Astrocyte of the spinal cord (primary cell): ENCODE results near the gene STAB1.

Experiments used
- DNase-seq: peaks from one replicate; pipeline ENCODE4 v3.0.0; 2011; ENCODE audit warnings: low read depth, low spot score
- H3K4me3 ChIP-seq: 2 replicates; pipeline ENCODE4 v1.5.1; 2011; ENCODE audit warnings: low read depth, mild to moderate bottlenecking, low read length, moderate library complexity
- CTCF ChIP-seq: IDR thresholded peaks from 2 replicates; pipeline ENCODE4 v1.5.1; 2012; ENCODE audit warnings: low read depth, mild to moderate bottlenecking, low read length, inconsistent platforms
- in situ Hi-C: cut with HindIII; loops from 2 replicates; pipeline ENCODE4 v1.10.0; 2017; ENCODE audit warnings: low sequenced_read_pairs

The STAB1 gene

GRCh38 chr3:52502001-52502400 lies 6.9 kb downstream of the STAB1 start:
- in situ Hi-C loops, result no loop called here

GRCh38 chr3:52502808-52503350 lies 7.7 kb downstream of the STAB1 start:
- no peak for DNase-seq
- in situ Hi-C loops, result no loop called here
- no peak for TF ChIP-seq CTCF
- H3K4me3 ChIP-seq, result no peak overlapping the region

More at GRCh38 chr3:52502001-52502400, 6.9 kb downstream of the STAB1 start:
- DNase-seq, result no peak
- no peak overlapping the region for H3K4me3 ChIP-seq
- TF ChIP-seq CTCF, result no peak

GRCh38 chr3:52503788-52504424 lies 8.8 kb downstream of the STAB1 start:
- no peak for DNase-seq
- TF ChIP-seq CTCF, result no peak
- no peak overlapping the region for H3K4me3 ChIP-seq
- in situ Hi-C loops, result no loop called here

- DNase-seq, result no peak
- in situ Hi-C loops, result no loop called here
- no peak for TF ChIP-seq CTCF
- H3K4me3 ChIP-seq, result no peak overlapping the region
These were observed 9.8 kb downstream of the STAB1 start for GRCh38 chr3:52504977-52505376.

DNA sequence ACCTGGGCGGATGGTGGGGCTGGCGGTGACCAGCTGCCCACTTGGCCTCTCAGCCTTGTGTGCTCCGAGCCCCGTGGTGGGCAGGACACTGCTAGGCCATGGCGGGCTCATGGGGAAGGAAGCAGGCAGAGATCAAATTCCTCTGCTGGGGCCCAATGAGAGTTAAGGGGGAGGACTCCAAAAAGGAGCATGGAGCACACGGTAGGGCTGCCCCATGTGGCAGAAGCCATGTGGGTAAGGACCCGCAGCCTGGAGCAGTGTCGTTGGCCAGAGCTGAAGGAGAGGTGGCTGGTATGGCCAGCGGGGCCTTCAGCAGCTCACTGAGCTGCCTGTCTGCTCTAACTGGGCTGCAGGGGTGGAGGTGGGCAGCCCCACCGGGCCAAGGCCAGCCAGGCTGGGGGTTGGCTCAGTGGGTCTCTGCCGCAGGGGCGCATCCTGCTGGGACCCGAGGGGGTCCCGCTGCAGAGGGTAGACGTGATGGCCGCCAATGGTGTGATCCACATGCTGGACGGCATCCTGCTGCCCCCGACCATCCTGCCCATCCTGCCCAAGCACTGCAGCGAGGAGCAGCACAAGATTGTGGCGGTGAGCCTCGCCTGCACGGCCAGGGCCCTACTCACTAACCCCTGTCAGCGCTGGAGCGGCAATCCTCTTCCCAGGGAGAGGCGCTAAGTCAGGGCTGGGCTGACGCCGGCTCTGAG lies 11.3 kb downstream of the STAB1 start:
- in situ Hi-C loops, result no loop called here
- no peak for DNase-seq
- no peak for TF ChIP-seq CTCF
- no peak overlapping the region for H3K4me3 ChIP-seq

DNA sequence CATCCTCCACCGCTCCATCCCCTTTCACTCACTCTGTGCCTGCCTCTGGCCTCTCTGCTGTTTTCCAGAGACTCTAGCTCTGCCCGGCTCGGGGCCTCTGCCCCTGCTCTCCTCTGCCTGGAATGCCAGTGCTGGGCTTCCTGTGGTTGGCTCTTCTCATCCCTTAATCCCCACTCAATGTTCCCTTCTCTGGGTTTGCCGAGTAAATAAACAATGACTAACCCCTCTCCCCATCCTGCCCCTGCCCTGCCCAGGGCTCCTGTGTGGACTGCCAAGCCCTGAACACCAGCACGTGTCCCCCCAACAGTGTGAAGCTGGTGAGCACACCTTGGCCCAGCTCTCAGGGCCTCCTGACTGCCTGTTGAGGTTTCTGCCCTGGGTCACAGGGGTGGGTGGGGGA lies 12.2 kb downstream of the STAB1 start:
- DNase-seq, result peak; percentile 54
- no peak for TF ChIP-seq CTCF
- in situ Hi-C loops, result no loop called here
- no peak overlapping the region for H3K4me3 ChIP-seq
